Head of caudate nucleus (tissue), 42 donors: ENCODE data around the gene SUSD3.
"Not testable (repeated sequence)": the region's sequence is repeated elsewhere in the genome, so short reads cannot be mapped to it uniquely, and the experiment has no call there.

Source experiments
- DNase-seq, 42 donors: peaks; one replicate each; pipeline versions ENCODE4 v3.0.0 to v3.0.0-alpha.2; 2020 to 2021; ENCODE audit warnings: mixed read lengths in 7 of 42
- intact Hi-C: fragments of 100-400 bp; cut with DNase I; formaldehyde crosslinking; loops from one replicate; pipeline ENCODE4 v1.15.0; 2022

Gene SUSD3

DNA sequence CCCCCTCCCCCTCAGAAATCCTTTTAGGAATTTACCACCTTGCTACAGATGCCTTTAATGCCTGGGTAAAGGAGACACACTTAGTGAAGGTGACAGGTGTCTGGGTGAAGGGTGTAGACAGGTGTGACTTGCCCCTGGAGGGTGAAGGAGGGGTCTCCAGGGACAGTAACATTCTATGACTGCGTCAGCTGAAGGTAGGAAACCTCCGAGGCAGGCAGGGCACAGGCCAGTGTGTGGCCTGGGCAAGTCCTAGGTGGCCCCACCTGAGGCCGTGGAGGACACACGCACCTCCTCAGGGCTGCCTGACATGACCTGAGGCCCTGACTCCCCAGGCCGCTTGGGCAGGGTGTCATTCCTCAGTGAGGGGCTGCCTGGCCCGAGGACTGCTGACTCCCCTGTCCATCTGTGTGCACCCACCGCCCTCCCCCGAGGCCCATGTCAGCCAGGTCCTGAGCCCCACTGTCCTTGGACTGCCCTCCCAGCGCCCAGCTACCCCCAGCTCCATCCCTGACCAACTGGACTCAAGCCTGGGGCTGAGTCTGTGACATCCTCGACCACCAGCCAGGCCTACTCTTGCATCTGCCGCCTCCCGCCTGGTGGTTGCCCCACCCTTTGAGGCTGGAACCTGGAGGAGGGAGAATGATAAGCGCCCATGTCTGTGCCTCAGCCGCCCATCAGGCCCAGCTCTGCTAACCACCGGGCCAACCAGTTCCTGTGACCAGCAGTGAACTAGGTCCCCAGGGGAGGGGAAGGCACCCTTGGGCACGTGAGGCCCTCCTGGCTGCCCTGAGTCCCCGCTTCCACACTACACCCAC lies 55.9 kb downstream of the SUSD3 start:
- intact Hi-C loops, result loop anchor here (5.0 kb wide), 1 partner anchor 193 kb away; no protein-coding TSS in a partner anchor
- peak in 11 of 42 donors; percentile 2 to 38 (median 5) for DNase-seq

DNA sequence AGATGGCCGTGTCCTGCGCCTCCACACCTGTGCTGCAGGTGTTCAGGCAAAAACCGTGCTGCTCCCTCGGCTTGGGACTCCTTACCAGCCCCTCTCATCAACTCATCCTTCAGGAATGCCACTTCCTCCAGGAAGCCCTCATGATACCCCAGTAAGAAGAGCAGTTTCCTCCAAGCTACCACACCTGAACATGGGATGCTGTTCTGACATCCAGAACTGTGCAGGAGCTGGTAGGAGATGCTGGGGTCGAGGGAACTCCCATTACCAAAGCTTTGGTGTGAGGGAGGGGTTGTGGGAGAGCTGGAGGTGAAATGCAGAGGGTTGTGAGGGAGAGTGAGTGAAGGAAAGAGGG lies 56.5 kb downstream of the SUSD3 start:
- DNase-seq, result peak in 2 of 42 donors; percentile 2 to 4
- intact Hi-C loops, result loop anchor here (5.0 kb wide), 1 partner anchor 192 kb away; no protein-coding TSS in a partner anchor

DNA sequence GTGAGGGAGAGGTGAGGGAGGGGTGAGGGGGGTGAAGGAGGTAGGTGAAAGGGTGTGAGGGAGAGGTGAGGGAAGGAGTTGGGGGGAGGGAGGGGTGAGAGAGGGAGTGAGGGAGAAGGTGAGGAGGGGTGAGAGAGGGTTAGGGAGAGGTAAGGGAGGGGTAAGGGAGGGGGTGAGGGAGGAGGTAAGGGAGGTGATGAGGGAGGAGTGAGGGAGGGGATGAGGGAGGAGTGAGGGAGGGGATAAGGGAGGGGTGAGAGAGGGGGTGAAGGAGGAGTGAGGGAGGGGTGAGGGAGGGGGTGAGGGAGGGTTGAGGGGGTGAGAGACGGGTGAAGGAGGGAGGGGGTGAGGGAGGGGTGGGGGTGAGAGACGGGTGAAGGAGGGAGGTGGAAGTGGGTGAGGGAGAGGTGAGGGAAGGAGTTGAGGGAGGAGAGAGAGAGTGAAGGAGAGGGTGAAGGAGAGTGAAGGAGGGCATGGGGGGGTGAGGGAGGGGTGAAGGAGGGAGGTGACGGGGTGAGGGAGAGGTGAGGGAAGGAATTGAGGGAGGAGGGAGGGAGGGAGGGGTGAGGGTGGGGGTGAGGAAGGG lies 57.1 kb downstream of the SUSD3 start:
- DNase-seq, result peak in 1 of 42 donors; percentile 1
- intact Hi-C loops, result no loop called here

DNA sequence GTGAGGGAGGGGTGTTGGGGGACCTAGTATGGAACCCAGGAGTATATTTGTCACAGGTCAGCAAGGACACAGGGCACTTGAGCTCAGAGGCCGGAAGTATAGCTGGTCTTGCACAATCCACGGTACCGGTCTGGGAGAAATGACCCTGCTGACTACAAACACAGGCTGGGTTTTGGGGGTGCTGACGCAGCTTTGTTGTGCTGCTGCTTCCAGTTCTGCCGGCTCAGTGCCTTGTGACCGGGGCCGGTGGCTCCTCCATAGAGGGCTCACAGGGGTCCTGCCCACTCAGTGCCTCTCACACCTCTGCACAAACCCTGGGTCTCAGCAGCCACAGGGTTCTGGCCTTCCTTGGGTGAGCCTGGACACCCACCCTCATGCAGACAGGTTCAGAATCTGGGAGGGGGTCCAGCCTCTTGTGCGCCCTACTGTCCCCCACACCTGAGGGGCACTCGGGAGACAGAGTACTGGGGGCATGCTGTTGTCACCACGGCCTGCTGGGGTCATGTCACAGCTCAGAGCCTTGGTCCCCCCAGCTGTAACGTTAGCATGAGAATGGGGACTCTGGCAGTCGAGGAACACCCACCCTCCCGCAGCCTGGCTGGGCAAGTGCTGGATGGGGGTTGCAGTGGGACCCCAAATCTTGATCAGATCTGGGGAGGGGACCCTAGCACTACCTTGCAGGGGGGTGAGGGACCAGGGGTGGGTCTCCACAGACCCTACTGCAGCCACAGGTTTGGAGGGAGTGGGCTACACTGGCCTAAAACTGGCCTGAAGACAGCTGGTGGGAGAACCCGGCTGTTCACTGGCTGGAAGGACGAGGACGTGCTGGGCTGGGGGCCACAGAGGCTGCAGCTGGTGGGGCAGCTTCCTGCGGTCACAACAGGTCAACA lies 57.8 kb downstream of the SUSD3 start:
- DNase-seq, result peak in 30 of 42 donors; percentile 17 to 86 (median 58)
- intact Hi-C loops, result no loop called here

DNA sequence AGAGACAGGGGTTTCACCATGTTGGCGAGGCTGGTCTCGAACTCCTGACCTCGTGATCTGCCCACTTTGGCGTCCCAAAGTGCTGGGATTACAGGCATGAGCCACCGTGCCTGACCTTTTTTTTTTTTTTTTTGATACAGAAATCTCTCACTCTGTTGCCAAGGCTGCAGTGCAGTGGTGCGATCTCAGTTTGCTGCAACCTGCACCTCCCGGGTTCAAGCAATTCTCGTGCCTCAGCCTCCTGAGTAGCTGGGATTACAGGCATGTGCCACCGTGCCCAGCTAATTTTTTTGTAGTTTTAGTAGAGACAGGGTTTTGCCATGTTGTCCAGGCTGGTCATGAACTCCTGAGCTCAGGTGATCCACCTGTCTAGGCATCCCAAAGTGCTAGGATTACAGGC lies 59.0 kb downstream of the SUSD3 start:
- peak in 5 of 42 donors; percentile 0 to 34 (median 1) for DNase-seq
- intact Hi-C loops, result not testable (repeated sequence)

DNA sequence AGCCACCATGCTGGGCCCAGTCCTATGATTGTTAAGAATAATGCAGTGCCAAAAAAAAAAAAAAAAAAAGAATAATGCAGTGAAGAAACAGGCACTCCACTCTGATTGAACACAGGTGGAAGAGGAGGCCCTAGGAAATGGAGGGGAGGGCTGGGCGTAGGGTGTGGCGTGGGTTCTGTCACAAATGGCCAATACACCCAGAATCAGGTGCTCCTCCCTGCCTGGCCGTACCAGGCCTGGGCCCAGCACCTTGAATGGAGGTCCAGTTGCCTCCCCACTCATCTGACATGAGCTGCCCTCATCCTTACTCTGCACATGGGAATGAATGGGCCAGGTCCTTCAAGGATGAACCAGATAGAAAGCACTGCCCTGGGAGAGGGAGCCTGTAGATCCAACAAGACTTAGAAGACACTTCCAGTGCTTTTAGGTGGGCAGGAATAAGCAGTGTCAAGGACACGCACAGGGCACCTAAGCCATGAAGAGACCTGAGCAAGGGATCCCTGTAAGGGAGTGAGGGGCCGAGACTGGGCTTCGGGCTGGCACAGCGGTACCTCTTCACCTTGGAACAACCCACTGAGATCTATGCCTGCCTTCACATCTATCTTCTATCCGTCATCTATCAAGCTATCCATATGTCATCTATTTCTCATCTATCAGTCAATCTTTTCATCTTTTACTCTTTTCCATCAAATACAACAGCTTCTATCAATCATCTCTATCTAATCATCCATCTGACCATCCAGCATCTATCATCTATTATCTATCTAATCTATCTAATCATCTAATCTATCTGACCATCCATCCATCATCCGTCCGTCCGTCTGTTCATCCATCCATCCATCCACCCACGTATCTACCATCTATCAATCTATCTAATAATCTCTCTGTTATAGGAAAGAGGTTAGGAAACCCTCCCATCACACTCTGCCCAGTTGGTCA lies 59.7 kb downstream of the SUSD3 start:
- intact Hi-C loops, result no loop called here
- peak in 9 of 42 donors; percentile 0 to 38 (median 5) for DNase-seq

DNA sequence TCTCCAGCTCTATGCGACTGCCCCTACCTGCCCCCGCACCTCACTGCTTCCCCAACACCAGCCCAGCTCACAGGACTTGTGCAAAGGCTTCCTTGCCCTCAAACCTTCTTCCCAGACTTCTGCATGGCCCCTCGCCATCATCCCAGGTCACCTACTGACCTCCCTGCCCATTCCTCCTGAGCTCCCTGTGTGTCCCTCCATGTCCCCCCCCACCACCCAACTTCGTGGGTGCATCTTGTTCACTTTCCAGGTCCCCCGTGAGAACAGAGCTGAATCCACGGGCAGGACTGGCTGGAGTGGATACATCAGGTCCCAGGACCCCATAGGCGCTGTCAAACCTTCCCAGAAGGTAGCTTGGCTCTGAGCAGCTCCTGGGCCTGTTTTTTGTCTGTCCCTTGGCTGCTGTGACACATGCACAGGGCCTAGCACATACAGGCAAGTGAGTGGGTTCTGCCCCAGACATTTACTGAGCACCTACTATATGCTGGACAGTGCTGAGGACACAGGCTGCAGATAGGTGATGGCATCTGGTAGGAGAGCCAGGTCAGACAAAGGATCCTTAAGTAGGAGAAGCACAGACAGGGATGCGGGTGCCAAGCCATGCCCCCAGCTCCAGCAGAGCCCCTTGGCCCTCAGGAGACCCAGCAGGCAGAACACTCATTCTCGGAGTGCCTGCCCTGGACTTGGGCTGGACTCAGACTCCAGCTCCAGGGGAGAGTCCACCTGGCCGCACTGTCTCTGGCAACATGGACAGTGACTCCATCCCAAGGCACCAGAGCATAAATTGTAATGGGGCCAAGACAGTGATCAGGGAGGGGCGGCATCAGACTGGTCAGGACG lies 60.6 kb downstream of the SUSD3 start:
- peak in 10 of 42 donors; percentile 1 to 36 (median 4) for DNase-seq
- intact Hi-C loops, result no loop called here

DNA sequence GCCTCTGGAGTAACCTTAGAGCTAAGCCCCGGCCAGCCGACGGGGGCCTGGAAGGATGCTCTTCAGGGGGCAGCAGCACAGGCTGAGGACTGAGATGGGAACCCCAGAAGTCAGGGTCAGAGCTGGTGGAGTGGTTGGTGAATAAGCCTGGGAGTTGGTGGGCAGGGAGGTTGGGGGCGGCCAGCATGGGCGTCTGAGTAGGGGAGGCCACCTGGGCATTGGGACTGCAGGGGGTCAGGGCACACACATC lies 61.1 kb downstream of the SUSD3 start:
- intact Hi-C loops, result no loop called here

DNA sequence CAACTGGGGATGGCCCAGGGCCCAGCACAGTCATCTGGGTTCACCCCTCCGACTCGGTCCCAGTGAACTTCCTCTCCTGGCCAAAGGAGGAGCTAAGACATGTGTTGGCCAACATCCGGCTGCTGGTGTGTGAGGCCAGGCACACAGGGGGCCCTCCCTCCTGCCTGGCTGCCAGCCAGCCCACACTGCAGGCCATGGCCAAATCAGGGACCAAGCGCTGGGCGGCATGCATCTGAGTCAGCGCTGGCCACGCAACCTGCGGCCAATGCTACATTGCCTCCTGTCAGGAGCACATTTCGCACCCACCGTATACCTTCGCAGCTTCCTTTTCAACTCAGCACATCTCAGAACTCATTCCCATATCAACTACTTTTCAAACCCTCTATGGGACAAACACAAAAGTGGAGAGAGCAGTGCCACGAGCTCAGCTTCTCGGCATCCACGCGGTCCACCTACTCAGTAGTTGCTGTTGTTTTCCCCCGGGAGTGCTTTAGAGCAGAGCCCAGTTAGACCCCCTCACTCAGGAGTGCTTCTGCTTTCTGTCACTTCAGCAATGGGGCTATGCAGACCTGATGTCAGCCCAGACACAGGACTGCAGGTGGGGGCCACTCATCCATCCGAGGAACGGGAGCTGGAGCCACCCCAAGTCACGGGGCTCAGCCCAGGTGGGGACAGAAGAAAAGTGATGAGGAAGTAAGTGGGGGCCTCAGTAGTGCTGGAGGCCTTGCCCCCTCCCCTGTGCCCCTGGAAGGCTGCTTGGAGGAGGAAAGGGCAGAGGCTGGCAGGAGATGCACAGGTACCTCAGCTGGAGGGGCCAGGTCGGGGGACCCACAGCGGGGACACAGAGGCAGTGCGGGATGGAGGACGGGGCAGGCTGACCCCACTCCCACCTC lies 61.7 kb downstream of the SUSD3 start:
- DNase-seq, result peak; percentile 49 to 92 (median 73)
- intact Hi-C loops, result no loop called here

More for the DNA sequence above, 61.1 kb downstream of the SUSD3 start:
- DNase-seq, result no peak

DNA sequence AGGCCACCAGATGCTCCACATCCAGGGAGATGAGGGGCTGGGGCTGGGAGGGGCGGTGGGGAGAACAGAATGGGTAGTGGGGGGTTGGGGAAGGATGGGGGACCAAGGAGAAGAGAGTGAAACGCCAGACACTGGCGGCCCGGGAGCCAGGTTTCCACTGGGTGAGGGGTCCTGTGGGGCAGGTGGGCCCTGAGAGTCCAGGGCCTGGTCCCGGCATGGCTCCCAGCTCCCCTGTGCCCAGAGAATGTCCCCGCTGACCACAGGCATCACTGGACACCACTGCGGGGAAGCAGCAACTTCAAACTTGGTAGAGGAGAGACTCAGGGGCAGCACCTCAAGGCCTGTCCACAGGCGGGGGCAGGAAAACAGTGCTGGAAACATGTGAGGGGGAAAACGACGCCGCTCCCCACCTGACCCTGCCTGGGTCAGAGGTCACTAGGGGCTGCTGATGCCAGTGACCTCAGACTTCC lies 62.4 kb downstream of the SUSD3 start:
- intact Hi-C loops, result no loop called here
- peak in 4 of 42 donors; percentile 1 to 26 (median 9) for DNase-seq

DNA sequence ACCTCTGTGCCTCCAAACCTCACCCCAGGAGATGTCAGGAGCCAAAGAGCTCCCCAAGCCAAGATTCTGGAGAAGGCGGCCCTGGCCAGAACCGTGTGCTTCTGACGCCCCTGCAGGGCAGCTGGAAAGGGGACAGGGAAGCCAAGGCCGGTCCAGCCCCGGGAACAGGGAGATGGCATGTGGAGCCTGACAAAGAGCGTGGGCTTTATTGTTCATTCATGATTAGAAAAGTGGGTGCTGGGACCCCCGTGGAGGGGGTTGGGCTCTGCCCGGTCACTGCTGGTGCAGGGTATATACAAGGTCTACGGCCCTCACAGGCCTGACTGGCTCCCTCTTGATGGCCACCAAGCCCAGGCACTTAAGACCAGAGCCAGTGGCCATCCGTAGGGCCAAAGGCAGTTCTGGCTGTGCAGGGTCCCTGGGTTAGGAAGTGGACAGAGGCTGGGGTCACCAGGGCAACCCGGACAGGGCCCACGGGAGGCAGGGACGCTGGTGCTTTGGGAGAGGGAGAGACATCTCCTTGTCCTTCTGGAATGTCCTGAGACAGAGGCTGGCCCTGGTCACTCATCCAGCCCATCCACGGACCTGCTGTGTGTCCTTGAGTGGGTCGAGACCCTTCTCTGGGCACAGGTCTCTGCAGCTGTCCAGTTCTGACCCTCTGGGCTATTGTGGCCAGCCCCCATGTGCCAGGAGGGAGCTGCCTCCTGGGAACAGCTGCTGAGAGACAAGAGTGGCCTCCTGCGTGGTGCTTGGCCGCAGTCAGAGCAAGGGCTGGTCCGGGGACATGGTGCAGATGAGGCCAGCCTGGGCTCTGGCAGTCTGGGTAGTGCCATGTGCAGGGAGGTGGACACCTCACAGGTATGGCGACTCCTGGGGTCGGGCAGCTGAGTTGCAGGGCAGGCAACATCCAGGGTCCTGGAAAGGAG lies 63.1 kb downstream of the SUSD3 start:
- peak in 11 of 42 donors; percentile 2 to 42 (median 9) for DNase-seq
- intact Hi-C loops, result no loop called here

DNA sequence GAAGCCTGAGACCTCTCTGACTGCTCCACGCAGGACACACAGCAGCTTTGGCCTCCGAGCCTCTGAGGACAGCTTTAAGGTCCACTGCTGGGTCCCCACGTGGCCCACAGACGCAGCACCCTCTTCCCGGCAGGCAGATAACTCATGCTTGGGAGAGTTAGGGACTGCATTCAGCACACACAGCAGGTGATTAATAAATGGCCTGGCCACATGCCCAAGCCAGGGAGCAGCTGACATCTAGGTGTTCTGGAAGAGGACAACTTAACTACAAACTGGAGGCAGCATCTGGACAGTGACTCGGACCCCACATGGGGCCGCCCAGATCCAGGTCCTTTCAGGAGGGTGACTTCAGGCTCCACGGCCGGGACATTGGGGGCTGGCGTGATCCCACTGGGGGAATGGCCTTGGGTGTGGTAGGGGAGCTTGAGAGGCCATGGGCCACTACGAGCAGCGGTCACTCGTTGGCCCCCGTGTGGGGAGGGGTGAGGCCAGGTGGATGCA lies 64.3 kb downstream of the SUSD3 start:
- peak in 12 of 42 donors; percentile 2 to 43 (median 12) for DNase-seq

DNA sequence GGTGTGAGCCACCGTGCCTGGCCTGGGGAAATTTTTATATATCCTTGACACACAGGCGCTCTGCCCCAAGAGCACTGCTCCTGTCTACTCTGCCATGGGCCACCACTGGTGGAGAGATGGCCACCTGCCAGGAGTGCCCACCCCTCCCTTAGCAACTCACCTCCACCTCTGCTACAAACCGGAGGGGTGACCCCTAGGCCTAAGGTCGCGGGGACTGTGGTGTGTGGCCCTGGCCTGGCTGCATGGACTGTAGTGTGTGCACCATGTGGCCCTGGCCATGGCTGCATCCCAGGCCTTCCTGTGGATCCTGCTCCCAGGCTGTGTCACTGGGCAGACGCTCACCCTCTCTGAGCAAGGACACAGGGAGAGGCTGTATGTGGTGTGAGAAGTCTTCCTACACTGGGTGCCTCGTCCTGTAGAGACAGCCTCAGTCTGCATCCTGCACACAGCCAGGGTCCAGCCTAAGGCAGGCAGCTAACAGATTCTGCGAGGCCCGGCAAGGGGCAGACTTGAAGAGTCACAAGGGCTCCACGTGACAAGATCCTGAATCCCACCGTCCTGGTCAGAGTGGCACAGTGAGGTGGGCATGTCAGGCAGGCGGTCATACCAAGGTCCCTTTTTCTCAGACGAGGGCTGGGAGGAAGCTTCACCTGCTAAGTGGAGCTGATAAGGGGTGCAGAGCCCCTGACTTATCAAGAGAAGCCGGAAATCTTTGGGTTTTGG lies 65.2 kb downstream of the SUSD3 start:
- intact Hi-C loops, result no loop called here
- peak in 12 of 42 donors; percentile 3 to 33 (median 12) for DNase-seq

More for the DNA sequence above, 64.3 kb downstream of the SUSD3 start:
- intact Hi-C loops, result no loop called here

DNA sequence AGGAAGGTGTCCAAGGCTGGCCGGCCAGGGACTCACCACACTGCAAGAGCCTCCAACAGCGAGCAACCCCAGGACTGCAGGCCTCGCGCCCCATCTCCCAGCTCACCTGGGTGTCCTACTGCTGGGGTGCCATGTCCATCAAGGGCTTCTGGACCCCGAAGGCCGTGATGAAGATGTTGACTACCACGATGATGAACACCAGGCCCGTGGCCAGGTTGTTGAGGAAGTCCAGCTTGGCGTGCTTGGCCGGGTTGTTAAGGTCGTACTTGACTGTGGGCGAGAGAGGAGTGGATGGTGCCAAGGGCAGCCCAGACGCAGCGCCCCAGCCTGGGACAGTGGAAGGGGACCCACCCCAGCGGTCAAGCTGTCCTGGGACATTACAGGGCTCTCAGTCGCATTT lies 66.3 kb downstream of the SUSD3 start:
- intact Hi-C loops, result no loop called here
- DNase-seq, result peak in 14 of 42 donors; percentile 3 to 43 (median 18)
